ENCODE data around the gene DNM3. TPM values are rescaled to one million over a fixed set of nuclear protein-coding genes. Genes with fewer than 3 reads are reported as not detected.

The DNM3 gene
- total RNA-seq, 2 experiments from 2014 or later: 0.93 to 1.2 TPM

DNA sequence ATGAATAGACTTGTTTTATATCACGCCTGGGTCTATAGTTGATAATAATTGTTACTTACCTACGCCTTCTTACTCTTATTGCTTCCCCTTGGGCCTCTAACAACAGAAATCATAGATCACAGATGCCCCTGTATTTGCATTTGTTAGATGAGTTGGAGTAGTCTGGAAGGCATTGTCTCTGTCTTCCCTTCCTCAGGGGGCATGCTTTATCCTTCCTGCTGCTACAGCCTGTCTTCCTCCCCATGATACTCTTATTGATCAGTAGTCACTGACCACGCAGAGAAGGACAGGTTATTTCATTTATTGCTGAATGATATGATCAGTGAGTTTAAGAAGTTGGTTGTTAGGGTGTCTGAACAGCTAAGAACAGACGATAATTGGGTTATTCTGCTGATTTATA is 98.4 kb downstream of the DNM3 start:
- H3K4me1 Mint-ChIP-seq (ENCODE audit: low read depth): no peaks in the 10 kb centered on the region
- ChIA-PET CTCF (no interaction called here), POLR2A (no interaction called here)
- DNase-seq: no peak
- no peaks in the 10 kb centered on the region for H3K9me3 Mint-ChIP-seq
- intact Hi-C loops (cut with micrococcal nuclease): no loop called here
- H3K27ac Mint-ChIP-seq: no peak overlapping the region
- H3K4me3 Mint-ChIP-seq: no peak overlapping the region
- H3K27me3 Mint-ChIP-seq: peaks cover 2% of the 10 kb centered on the region
- no peaks in the 10 kb centered on the region for H3K36me3 Mint-ChIP-seq

- Mint-ChIP-seq H3K4me1 (ENCODE audit: low read depth) (no peaks in the 10 kb centered on the region), H3K4me3 (no peak overlapping the region), H3K9me3 (no peaks in the 10 kb centered on the region), H3K27ac (no peak overlapping the region), H3K36me3 (no peaks in the 10 kb centered on the region), H3K27me3 (peaks cover 2% of the 10 kb centered on the region)
- intact Hi-C loops (cut with micrococcal nuclease): no loop called here
- POLR2A ChIA-PET: no interaction called here
- DNase-seq: no peak
- CTCF ChIA-PET: no interaction called here
These were observed 99.1 kb downstream of the DNM3 start for GRCh38 chr1:171940368-171940767.

GRCh38 chr1:171941920-171942319 is 100.6 kb downstream of the DNM3 start:
- DNase-seq: no peak
- POLR2A ChIA-PET: no interaction called here
- CTCF ChIA-PET: interaction anchor here (0.9 kb wide), 1 partner anchor 42 kb away, joined by 3 read pairs; no protein-coding TSS in a partner anchor

DNA sequence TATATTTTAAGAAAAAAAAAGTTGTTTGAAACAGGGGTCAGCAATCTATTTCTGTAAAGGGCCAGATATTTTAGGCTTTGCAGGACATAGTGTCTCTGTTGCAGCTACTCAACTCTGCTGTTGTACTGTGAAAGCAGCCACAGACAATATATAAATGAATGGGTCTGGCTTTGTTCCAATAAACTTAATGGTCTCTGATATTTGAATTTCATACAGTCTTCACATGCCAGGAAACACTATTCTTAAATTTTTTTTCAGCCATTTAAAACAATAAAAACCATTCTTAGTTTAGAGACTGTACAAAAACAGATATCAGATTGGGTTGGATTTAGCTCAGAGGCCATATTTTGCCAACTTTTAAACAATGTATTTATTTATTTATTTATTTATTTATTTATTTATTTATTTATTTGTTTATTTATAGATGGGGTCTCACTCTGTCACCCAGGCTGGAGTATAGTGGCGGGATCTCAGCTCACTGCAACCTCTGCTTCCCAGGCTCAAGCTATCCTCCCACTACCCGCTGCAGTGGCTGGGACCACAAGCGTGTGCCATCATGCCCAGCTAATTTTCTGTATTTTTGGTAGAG is 102.8 kb downstream of the DNM3 start:
- POLR2A ChIA-PET: no interaction called here
- H3K4me1 Mint-ChIP-seq (ENCODE audit: low read depth): no peaks in the 10 kb centered on the region
- DNase-seq: no peak
- no peak overlapping the region for H3K27ac Mint-ChIP-seq
- CTCF ChIA-PET: no interaction called here
- H3K9me3 Mint-ChIP-seq: no peaks in the 10 kb centered on the region
- H3K27me3 Mint-ChIP-seq: peaks cover 2% of the 10 kb centered on the region
- no peak overlapping the region for H3K4me3 Mint-ChIP-seq
- no peaks in the 10 kb centered on the region for H3K36me3 Mint-ChIP-seq
- intact Hi-C loops (cut with micrococcal nuclease): no loop called here

More at GRCh38 chr1:171941920-171942319, 100.6 kb downstream of the DNM3 start:
- Mint-ChIP-seq H3K27ac (no peak overlapping the region), H3K36me3 (no peaks in the 10 kb centered on the region), H3K4me3 (no peak overlapping the region), H3K9me3 (no peaks in the 10 kb centered on the region), H3K4me1 (ENCODE audit: low read depth) (no peaks in the 10 kb centered on the region), H3K27me3 (peaks cover 2% of the 10 kb centered on the region)
- intact Hi-C loops (cut with micrococcal nuclease): no loop called here

- no peak for DNase-seq
- H3K9me3 Mint-ChIP-seq: no peaks in the 10 kb centered on the region
- no peaks in the 10 kb centered on the region for H3K4me1 Mint-ChIP-seq (ENCODE audit: low read depth)
- H3K4me3 Mint-ChIP-seq: no peak overlapping the region
- peaks cover 3% of the 10 kb centered on the region for H3K27me3 Mint-ChIP-seq
- no peak overlapping the region for H3K27ac Mint-ChIP-seq
- POLR2A ChIA-PET: no interaction called here
- peaks cover 2% of the 10 kb centered on the region for H3K36me3 Mint-ChIP-seq
- CTCF ChIA-PET: no interaction called here
- intact Hi-C loops (cut with micrococcal nuclease): no loop called here
These were observed 107.2 kb downstream of the DNM3 start for GRCh38 chr1:171948511-171948910.

DNA sequence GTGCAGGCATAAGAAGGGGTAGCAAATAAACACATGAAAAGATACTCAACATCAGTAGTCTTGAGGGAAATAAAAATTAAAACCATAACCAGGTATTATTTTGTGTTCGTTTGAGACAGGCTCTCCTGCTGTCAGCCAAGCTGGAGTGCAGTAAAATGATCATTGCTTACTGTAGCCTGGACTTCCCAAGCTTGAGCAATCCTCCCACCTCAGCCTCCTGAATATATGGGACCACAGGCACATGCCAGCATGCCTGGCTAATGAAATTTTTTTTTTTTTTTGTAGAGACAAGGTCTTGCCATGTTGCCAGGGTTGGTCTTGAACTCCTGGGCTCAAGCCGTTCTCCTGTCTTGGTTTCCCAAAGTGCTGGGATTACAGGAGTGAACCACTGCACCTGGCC is 108.0 kb downstream of the DNM3 start:
- Mint-ChIP-seq H3K27me3 (peaks cover 3% of the 10 kb centered on the region), H3K36me3 (peaks cover 2% of the 10 kb centered on the region), H3K9me3 (no peaks in the 10 kb centered on the region), H3K4me1 (ENCODE audit: low read depth) (no peaks in the 10 kb centered on the region), H3K27ac (no peak overlapping the region), H3K4me3 (no peak overlapping the region)
- intact Hi-C loops (cut with micrococcal nuclease): no loop called here
- ChIA-PET CTCF (no interaction called here), POLR2A (no interaction called here)
- no peak for DNase-seq

- ChIA-PET CTCF (no interaction called here), POLR2A (no interaction called here)
- intact Hi-C loops (cut with micrococcal nuclease): no loop called here
- no peaks in the 10 kb centered on the region for H3K4me1 Mint-ChIP-seq (ENCODE audit: low read depth)
- H3K4me3 Mint-ChIP-seq: no peak overlapping the region
- H3K27ac Mint-ChIP-seq: no peak overlapping the region
- peaks cover 3% of the 10 kb centered on the region for H3K27me3 Mint-ChIP-seq
- peaks cover 2% of the 10 kb centered on the region for H3K36me3 Mint-ChIP-seq
- DNase-seq: no peak
- no peaks in the 10 kb centered on the region for H3K9me3 Mint-ChIP-seq
These were observed 112.5 kb downstream of the DNM3 start for GRCh38 chr1:171953835-171954234.

DNA sequence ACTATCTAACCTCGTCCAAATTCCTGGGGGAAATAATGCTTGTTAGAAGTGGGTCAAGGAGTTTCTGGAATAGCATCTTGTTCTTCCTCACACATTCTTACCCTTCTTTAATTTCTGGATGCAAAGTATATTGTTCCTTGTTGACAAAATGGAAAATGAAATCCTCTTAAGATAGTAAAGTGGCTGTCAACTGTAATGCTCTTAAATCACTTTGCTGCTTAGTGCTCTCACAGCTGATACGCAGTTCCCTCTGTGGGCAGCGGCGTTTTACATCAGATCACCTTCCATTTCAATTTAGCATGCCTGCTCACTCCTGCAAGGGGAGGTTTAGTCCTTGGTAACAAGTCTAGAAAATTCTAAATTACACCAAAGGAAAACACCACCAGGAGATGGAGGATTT is 113.1 kb downstream of the DNM3 start:
- peaks cover 3% of the 10 kb centered on the region for H3K27me3 Mint-ChIP-seq
- H3K36me3 Mint-ChIP-seq: peaks cover 2% of the 10 kb centered on the region
- H3K4me1 Mint-ChIP-seq (ENCODE audit: low read depth): no peaks in the 10 kb centered on the region
- no peak overlapping the region for H3K4me3 Mint-ChIP-seq
- no peaks in the 10 kb centered on the region for H3K9me3 Mint-ChIP-seq
- DNase-seq: no peak
- CTCF ChIA-PET: no interaction called here
- no peak overlapping the region for H3K27ac Mint-ChIP-seq
- intact Hi-C loops (cut with micrococcal nuclease): no loop called here
- POLR2A ChIA-PET: no interaction called here

DNA sequence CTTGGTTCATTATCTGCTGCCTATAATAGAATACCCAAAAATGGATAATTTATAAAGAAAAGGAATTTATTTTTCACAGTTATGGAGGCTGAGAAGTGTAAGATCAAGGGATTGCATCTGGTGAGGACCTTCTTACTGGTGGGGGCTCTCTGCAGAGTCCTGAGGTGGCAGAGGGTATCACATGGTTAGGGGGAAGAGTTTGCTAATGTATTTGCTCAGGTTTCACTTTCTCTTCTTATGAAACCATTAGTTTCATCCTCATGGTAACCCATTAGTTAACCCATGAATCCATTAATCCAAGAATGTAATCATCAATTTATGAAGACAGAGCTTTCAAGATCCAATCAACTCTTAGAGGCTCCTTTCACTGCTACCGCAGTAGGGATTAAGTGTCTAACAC is 120.6 kb downstream of the DNM3 start:
- Mint-ChIP-seq H3K36me3 (no peaks in the 10 kb centered on the region), H3K27me3 (no peaks in the 10 kb centered on the region), H3K9me3 (no peaks in the 10 kb centered on the region), H3K4me3 (no peak overlapping the region), H3K27ac (no peak overlapping the region), H3K4me1 (ENCODE audit: low read depth) (peaks cover 2% of the 10 kb centered on the region)
- CTCF ChIA-PET: no interaction called here
- POLR2A ChIA-PET: no interaction called here
- intact Hi-C loops (cut with micrococcal nuclease): no loop called here
- DNase-seq: no peak

- peaks cover 2% of the 10 kb centered on the region for H3K4me1 Mint-ChIP-seq (ENCODE audit: low read depth)
- CTCF ChIA-PET: interaction anchor here (3.0 kb wide), 1 partner anchor 22 kb away, joined by 10 read pairs; no protein-coding TSS in a partner anchor
These were observed 122.5 kb downstream of the DNM3 start for GRCh38 chr1:171963762-171964161.

DNA sequence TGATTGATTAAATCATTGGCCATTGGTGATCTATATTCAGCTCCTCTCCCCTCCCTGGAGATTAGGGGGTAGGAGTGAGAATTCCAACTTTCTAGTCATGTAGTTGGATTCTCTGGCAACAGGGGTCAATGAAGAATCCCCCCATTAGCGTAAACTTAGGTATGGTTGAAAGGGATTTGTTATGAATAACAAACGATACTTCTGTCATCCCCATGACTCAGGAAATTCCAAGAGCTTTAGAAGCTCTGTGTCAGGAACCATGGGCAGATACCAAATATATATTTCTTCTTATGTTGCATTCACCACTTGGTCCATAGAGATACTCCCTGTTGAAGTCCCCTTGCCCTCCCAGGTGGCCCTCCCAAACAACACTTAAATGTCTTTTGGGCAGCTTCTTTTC is 124.5 kb downstream of the DNM3 start:
- CTCF ChIA-PET: interaction anchor here (1.6 to 3.0 kb wide), 2 partner anchors 20 to 164 kb away, joined by 4 to 10 read pairs; no protein-coding TSS in a partner anchor
- intact Hi-C loops (cut with micrococcal nuclease): no loop called here
- POLR2A ChIA-PET: no interaction called here
- DNase-seq: no peak
- Mint-ChIP-seq H3K4me3 (no peak overlapping the region), H3K27ac (no peak overlapping the region), H3K4me1 (ENCODE audit: low read depth) (peaks cover 2% of the 10 kb centered on the region), H3K27me3 (no peaks in the 10 kb centered on the region), H3K9me3 (no peaks in the 10 kb centered on the region), H3K36me3 (no peaks in the 10 kb centered on the region)

More at GRCh38 chr1:171963762-171964161, 122.5 kb downstream of the DNM3 start:
- no peak overlapping the region for H3K4me3 Mint-ChIP-seq
- no peaks in the 10 kb centered on the region for H3K36me3 Mint-ChIP-seq
- POLR2A ChIA-PET: no interaction called here
- H3K9me3 Mint-ChIP-seq: no peaks in the 10 kb centered on the region
- no peak for DNase-seq
- H3K27me3 Mint-ChIP-seq: no peaks in the 10 kb centered on the region
- intact Hi-C loops (cut with micrococcal nuclease): no loop called here
- H3K27ac Mint-ChIP-seq: no peak overlapping the region

DNA sequence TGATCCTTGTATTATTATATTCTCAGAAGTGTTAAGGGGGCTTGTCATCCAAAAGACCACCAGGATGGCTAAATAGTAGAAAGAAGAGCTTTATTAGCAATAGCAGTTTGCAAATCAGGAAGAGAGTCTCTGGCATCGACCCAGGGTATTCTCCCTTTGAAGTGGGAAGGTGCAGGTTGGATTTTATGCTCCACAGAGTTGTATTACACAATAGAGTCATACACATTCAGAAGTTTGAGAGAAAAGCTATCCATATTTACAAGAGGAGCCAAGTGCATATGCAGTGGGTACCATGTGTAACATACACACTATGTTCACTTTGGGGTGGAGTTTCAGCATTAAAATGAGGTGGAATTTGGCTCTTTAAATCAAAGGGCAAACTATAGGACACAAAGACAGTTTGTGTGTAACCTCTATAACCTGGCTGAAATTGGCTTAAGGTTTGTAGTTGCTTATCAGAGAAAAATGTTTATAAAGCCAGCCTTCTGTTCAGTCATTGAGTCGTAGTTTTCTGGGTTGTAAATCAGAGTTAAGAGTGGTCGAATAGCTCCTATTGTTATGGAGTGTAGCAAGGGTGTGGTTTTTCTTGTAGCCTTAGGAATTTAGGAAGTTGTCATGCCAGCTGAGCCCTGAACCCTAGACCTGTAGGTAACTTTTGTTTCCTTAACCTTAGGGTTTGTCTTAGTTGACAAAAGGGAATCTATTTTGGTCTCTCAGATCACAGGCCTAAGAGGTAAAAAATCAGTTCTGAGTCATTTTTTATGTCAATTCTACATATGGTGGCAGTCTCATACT is 125.3 kb downstream of the DNM3 start:
- Mint-ChIP-seq H3K27ac (no peak overlapping the region), H3K9me3 (no peaks in the 10 kb centered on the region), H3K36me3 (no peaks in the 10 kb centered on the region), H3K27me3 (no peaks in the 10 kb centered on the region), H3K4me1 (ENCODE audit: low read depth) (peaks cover 2% of the 10 kb centered on the region), H3K4me3 (no peak overlapping the region)
- intact Hi-C loops (cut with micrococcal nuclease): no loop called here
- no peak for DNase-seq
- ChIA-PET POLR2A (no interaction called here), CTCF (interaction anchor here (0.8 to 3.0 kb wide), 4 partner anchors 19 to 166 kb away, joined by 3 to 10 read pairs (median 4); no protein-coding TSS in a partner anchor)

DNA sequence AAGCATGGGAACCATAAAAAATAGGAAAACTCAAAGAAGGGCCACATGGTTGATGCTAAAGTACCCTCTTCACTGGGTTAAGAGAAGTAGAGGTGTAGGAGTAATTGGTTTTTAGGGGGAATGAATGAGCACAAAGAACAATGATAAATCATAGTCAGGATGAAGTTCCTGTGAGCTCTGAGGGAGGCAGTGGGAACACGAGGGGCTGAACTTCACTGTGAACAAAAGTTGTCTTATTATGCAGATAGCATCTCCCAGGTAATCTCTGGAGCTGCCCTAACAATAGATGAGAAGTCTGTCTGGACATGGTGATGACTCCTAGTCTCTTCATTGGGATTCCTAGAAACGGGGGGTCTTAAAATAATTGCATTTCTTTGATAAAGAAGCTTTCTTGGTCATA is 127.9 kb downstream of the DNM3 start:
- ChIA-PET CTCF (interaction anchor here (0.6 to 1.6 kb wide), 5 partner anchors 16 to 1252 kb away, joined by 3 to 5 read pairs (median 4); no protein-coding TSS in a partner anchor), POLR2A (no interaction called here)
- Mint-ChIP-seq H3K27me3 (no peaks in the 10 kb centered on the region), H3K36me3 (no peaks in the 10 kb centered on the region), H3K27ac (no peak overlapping the region), H3K4me1 (ENCODE audit: low read depth) (no peaks in the 10 kb centered on the region), H3K4me3 (no peak overlapping the region), H3K9me3 (no peaks in the 10 kb centered on the region)
- intact Hi-C loops (cut with micrococcal nuclease): no loop called here
- no peak for DNase-seq

Data from activated CD4-positive, alpha-beta memory T cell treated with anti-CD3 and anti-CD28 coated beads for 36 hours (primary cell).